K562 (cell line): ENCODE results near the gene NECTIN4. TPM values are rescaled to one million over a fixed set of nuclear protein-coding genes. Genes with fewer than 3 reads are reported as not detected.
A peak's percentile ranks its signal among the peaks of the same experiment; 100 is the strongest.

Source experiments
- CBFA2T3 ChIP-seq: fragments of 450-650 bp; IDR thresholded peaks from 2 replicates; pipeline ENCODE4 v1.6.1; 2017
- CBX1 ChIP-seq: sonication (generic); IDR thresholded peaks from 2 replicates; pipeline ENCODE4 v1.6.1; 2016; ENCODE audit warnings: antibody characterized with exemption, low read depth, mild to moderate bottlenecking
- COPS2 ChIP-seq: fragments of 450-650 bp; conservative IDR thresholded peaks from 2 replicates; pipeline ENCODE4 v1.6.1; 2016; ENCODE audit warnings: mild to moderate bottlenecking, moderate library complexity
- CREM ChIP-seq: IDR thresholded peaks from 2 replicates; pipeline ENCODE4 v1.6.1; 2014; ENCODE audit warnings: antibody characterized with exemption, low read depth
- ELF1 ChIP-seq: fragments of 200-800 bp; sonication (Bioruptor generic); IDR thresholded peaks from 2 replicates; pipeline ENCODE4 v1.6.1; 2016; ENCODE audit warnings: missing genetic modification characterization, missing compliant biosample characterization
- ETV5 ChIP-seq: sonication (generic); formaldehyde crosslinking; IDR thresholded peaks from 2 replicates; pipeline ENCODE4 v1.4.0; 2020; ENCODE audit warnings: low read depth, mild to moderate bottlenecking, missing genetic modification reagents
- HMG20B ChIP-seq: fragments of 250-450 bp; sonication (Bioruptor Pico); IDR thresholded peaks from 2 replicates; pipeline ENCODE4 v1.5.0; 2021; ENCODE audit warnings: mild to moderate bottlenecking
- MEIS2 ChIP-seq: fragments of 450-650 bp; IDR thresholded peaks from 2 replicates; pipeline ENCODE4 v1.6.1; 2014; ENCODE audit warnings: mild to moderate bottlenecking; ENCODE audit not compliant: partially characterized antibody
- NFRKB ChIP-seq: fragments of 450-650 bp; IDR thresholded peaks from 2 replicates; pipeline ENCODE4 v1.6.1; 2016; ENCODE audit warnings: low read depth
- NR2C1 ChIP-seq, 2 experiments: fragments of 450-650 bp; IDR thresholded peaks; 2 replicates each; pipeline ENCODE4 v1.6.1; 2017; ENCODE audit warnings: mild to moderate bottlenecking in 2 of 2, antibody characterized with exemption in 1 of 2, inconsistent platforms in 1 of 2, missing compliant biosample characterization in 1 of 2, missing genetic modification characterization in 1 of 2
- NUFIP1 ChIP-seq: fragments of 450-650 bp; IDR thresholded peaks from 2 replicates; pipeline ENCODE4 v1.6.1; 2018; ENCODE audit not compliant: partially characterized antibody
- POLR2B ChIP-seq: fragments of 450-650 bp; IDR thresholded peaks from 2 replicates; pipeline ENCODE4 v1.6.1; 2018; ENCODE audit warnings: low read depth; ENCODE audit not compliant: partially characterized antibody
- POLR2H ChIP-seq: IDR thresholded peaks from 2 replicates; pipeline ENCODE4 v1.6.1; 2016; ENCODE audit warnings: missing genetic modification characterization, low read depth, mild to moderate bottlenecking, control low read depth, missing compliant biosample characterization, moderate library complexity
- PRPF4 ChIP-seq: fragments of 200-400 bp; formaldehyde crosslinking; IDR thresholded peaks from one replicate; pipeline ENCODE4 v1.6.1; 2017; ENCODE audit warnings: low read length, low read depth, mild to moderate bottlenecking; ENCODE audit not compliant: insufficient read depth, poor library complexity, severe bottlenecking
- SP1 ChIP-seq: sonication (generic); formaldehyde crosslinking; IDR thresholded peaks from 2 replicates; pipeline ENCODE4 v1.8.1; 2022; ENCODE audit warnings: mild to moderate bottlenecking, missing genetic modification reagents
- ZNF175 ChIP-seq: fragments of 200-800 bp; sonication (Bioruptor generic); IDR thresholded peaks from 2 replicates; pipeline ENCODE4 v1.6.1; 2016; ENCODE audit warnings: low read depth, mild to moderate bottlenecking, missing genetic modification characterization, missing compliant biosample characterization
- ZNF24 ChIP-seq: fragments of 450-650 bp; IDR thresholded peaks from 2 replicates; pipeline ENCODE4 v1.6.1; 2016
- ZNF263 ChIP-seq: sonication (generic); formaldehyde crosslinking; IDR thresholded peaks from 2 replicates; pipeline ENCODE4 v1.8.0; 2022; ENCODE audit warnings: mild to moderate bottlenecking, missing genetic modification reagents, borderline replicate concordance
- ZNF347 ChIP-seq: fragments of 450-650 bp; formaldehyde crosslinking; IDR thresholded peaks from 2 replicates; pipeline ENCODE4 v1.4.0; 2020; ENCODE audit warnings: low read depth, mild to moderate bottlenecking, moderate library complexity
- polyA plus RNA-seq, 8 experiments: library from polyadenylated mRNA; depleted of rRNA in 4 of 8; stranded (reverse) in 5 of 8; unstranded in 3 of 8; fragments of >200 nt; fragmentation: Nextera tagmentation in 2 of 8; fragmentation: Illumina TruSeq in 1 of 8; extraction: Ambion mirVana in 2 of 8; extraction: Trizol in 1 of 8; gene quantifications; 2 replicates each; pipeline versions ENCODE4 v1.2.1 to v1.2.3, GENCODE V29; 2011 to 2014; ENCODE audit warnings: inconsistent platforms in 1 of 8, missing spikeins in 1 of 8
- total RNA-seq, 7 experiments: library from RNA; depleted of rRNA in 6 of 7; stranded (reverse); fragments of >200 nt in 6 of 7; fragmentation: Illumina TruSeq in 2 of 7; extraction: Trizol in 2 of 7; gene quantifications; 2 replicates each; pipeline versions ENCODE4 v1.2.1 to v1.2.3, GENCODE V29; 2011 to 2021; ENCODE audit warnings: low replicate concordance in 1 of 7
- TF ChIP-seq, protein P1 (sequence below): fragments of 250-450 bp; sonication (Bioruptor Pico); IDR thresholded peaks from 2 replicates; pipeline ENCODE4 v1.9.0; 2021; ENCODE audit warnings: mild to moderate bottlenecking, inconsistent platforms
- TF ChIP-seq, protein P2 (sequence below), 2 experiments: fragments of 450-650 bp; IDR thresholded peaks; 2 replicates each; pipeline ENCODE4 v1.6.1; 2016
- TF ChIP-seq, protein P3 (sequence below): sonication (generic); formaldehyde crosslinking; IDR thresholded peaks from 2 replicates; pipeline ENCODE4 v1.8.0; 2022; ENCODE audit warnings: mild to moderate bottlenecking, missing genetic modification reagents
- TF ChIP-seq, protein P4 (sequence below): fragments of 450-650 bp; IDR thresholded peaks from 2 replicates; pipeline ENCODE4 v1.6.1; 2016; ENCODE audit warnings: borderline replicate concordance

The NECTIN4 gene
- total and polyA plus RNA-seq, 9 of the 15 experiments (the other 6 are each of a cell fraction or from before 2014, with no cell fraction given): 0.01 to 0.09 TPM; not detected in 7

DNA sequence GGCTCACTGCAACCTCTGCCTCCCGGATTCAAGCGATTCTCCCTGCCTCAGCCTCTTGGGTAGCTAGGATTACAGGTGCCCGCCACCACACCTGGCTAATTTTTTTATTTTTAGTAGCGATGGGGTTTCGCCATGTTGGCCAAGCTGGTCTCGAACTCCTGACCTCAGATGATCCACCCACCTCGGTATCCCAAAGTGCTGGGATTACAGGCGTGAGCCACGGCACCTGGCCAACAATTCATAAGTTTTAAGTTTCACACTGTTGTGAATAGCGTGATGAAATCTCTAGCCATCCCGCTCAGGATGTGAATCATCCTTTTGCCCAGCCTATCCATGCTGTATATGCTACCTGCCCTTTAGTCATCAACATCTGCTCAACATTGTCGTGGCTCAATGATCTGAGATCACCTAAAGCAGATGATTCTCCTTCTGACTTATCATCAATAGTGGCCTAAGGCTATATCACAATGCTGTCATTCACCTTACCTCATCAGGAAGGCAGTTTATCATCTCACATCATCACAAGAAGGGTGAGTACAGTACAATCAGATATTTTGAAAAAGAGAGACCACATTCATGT lies 25.9 kb upstream of the NECTIN4 start (continued):
- TF ChIP-seq, protein P1, sequence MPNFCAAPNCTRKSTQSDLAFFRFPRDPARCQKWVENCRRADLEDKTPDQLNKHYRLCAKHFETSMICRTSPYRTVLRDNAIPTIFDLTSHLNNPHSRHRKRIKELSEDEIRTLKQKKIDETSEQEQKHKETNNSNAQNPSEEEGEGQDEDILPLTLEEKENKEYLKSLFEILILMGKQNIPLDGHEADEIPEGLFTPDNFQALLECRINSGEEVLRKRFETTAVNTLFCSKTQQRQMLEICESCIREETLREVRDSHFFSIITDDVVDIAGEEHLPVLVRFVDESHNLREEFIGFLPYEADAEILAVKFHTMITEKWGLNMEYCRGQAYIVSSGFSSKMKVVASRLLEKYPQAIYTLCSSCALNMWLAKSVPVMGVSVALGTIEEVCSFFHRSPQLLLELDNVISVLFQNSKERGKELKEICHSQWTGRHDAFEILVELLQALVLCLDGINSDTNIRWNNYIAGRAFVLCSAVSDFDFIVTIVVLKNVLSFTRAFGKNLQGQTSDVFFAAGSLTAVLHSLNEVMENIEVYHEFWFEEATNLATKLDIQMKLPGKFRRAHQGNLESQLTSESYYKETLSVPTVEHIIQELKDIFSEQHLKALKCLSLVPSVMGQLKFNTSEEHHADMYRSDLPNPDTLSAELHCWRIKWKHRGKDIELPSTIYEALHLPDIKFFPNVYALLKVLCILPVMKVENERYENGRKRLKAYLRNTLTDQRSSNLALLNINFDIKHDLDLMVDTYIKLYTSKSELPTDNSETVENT (CRISPR knock-in tag): no peak
- TF ChIP-seq, protein P2, sequence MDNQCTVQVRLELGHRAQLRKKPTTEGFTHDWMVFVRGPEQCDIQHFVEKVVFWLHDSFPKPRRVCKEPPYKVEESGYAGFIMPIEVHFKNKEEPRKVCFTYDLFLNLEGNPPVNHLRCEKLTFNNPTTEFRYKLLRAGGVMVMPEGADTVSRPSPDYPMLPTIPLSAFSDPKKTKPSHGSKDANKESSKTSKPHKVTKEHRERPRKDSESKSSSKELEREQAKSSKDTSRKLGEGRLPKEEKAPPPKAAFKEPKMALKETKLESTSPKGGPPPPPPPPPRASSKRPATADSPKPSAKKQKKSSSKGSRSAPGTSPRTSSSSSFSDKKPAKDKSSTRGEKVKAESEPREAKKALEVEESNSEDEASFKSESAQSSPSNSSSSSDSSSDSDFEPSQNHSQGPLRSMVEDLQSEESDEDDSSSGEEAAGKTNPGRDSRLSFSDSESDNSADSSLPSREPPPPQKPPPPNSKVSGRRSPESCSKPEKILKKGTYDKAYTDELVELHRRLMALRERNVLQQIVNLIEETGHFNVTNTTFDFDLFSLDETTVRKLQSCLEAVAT (IDR thresholded peaks at IDR 0.05): no peak
- no peak for TF ChIP-seq PRPF4
- no peak for TF ChIP-seq NR2C1 (IDR thresholded peaks at IDR 0.05)
- TF ChIP-seq NR2C1 (tag; IDR thresholded peaks at IDR 0.05): peak; percentile 57
- TF ChIP-seq, protein P3, sequence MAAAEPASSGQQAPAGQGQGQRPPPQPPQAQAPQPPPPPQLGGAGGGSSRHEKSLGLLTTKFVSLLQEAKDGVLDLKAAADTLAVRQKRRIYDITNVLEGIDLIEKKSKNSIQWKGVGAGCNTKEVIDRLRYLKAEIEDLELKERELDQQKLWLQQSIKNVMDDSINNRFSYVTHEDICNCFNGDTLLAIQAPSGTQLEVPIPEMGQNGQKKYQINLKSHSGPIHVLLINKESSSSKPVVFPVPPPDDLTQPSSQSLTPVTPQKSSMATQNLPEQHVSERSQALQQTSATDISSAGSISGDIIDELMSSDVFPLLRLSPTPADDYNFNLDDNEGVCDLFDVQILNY: no peak
- TF ChIP-seq HMG20B (CRISPR knock-in tag): no peak
- TF ChIP-seq ZNF347: no peak
- TF ChIP-seq COPS2: no peak
- no peak for TF ChIP-seq ZNF24
- TF ChIP-seq CBX1: no peak
- TF ChIP-seq ETV5 (CRISPR knock-in tag): no peak
- peak; percentile 97 for TF ChIP-seq POLR2H
- no peak for TF ChIP-seq NFRKB
- no peak for TF ChIP-seq ELF1 (tag)
- TF ChIP-seq POLR2B: peak; percentile 45
- TF ChIP-seq, protein P4, sequence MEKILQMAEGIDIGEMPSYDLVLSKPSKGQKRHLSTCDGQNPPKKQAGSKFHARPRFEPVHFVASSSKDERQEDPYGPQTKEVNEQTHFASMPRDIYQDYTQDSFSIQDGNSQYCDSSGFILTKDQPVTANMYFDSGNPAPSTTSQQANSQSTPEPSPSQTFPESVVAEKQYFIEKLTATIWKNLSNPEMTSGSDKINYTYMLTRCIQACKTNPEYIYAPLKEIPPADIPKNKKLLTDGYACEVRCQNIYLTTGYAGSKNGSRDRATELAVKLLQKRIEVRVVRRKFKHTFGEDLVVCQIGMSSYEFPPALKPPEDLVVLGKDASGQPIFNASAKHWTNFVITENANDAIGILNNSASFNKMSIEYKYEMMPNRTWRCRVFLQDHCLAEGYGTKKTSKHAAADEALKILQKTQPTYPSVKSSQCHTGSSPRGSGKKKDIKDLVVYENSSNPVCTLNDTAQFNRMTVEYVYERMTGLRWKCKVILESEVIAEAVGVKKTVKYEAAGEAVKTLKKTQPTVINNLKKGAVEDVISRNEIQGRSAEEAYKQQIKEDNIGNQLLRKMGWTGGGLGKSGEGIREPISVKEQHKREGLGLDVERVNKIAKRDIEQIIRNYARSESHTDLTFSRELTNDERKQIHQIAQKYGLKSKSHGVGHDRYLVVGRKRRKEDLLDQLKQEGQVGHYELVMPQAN: no peak
- no peak for TF ChIP-seq ZNF263 (CRISPR knock-in tag)
- peak; percentile 81 for TF ChIP-seq MEIS2
- peak; percentile 82 for TF ChIP-seq ZNF175 (CRISPR knock-in tag)
- TF ChIP-seq SP1 (CRISPR knock-in tag): no peak
- 0 out of 2 replicates have a peak, but pooled peaks have one; percentile 14 for TF ChIP-seq CBFA2T3
- no peak for TF ChIP-seq NUFIP1
- TF ChIP-seq CREM: peak; percentile 32; the same call in 1 of the 2 replicates
